Activated CD8-positive, alpha-beta T cell treated with anti-CD3 and anti-CD28 coated beads, Interleukin-2, amount 10 ng/mL, durations not matched to agents 7 days and 5 days (primary cell): ENCODE data around the gene PANK3. TPM values are rescaled to one million over a fixed set of nuclear protein-coding genes. Genes with fewer than 3 reads are reported as not detected.

Experiments used
- ATAC-seq: fragments of 150-1000 bp; cut with Tn5 transposase; one replicate; pipeline ENCODE4 v1.10.0; 2021; ENCODE audit warnings: moderate library complexity
- CTCF ChIA-PET: fragments of 350-600 bp; sonication (Branson Sonifier 250); formaldehyde crosslinking; loops from one replicate; lab custom pipeline; 2021; ENCODE audit warnings: antibody characterized with exemption; lab: Charles Lee
- POLR2A ChIA-PET: fragments of 350-600 bp; sonication (Branson Sonifier 250); formaldehyde crosslinking; loops from one replicate; lab custom pipeline; 2021; ENCODE audit warnings: antibody characterized with exemption; lab: Charles Lee
- DNase-seq: peaks from one replicate; pipeline ENCODE4 v3.0.0-alpha.2; 2020
- H3K27ac Mint-ChIP-seq: one replicate; pipeline ENCODE4 v1.8.0; 2021; ENCODE audit warnings: mild to moderate bottlenecking, mixed read lengths
- H3K27me3 Mint-ChIP-seq: one replicate; pipeline ENCODE4 v1.8.0; 2021; ENCODE audit warnings: low read depth, mixed read lengths
- H3K36me3 Mint-ChIP-seq: one replicate; pipeline ENCODE4 v1.8.0; 2021; ENCODE audit warnings: low read depth, mixed read lengths
- H3K4me1 Mint-ChIP-seq: one replicate; pipeline ENCODE4 v1.8.0; 2021; ENCODE audit warnings: low read depth, mixed read lengths
- H3K4me3 Mint-ChIP-seq: one replicate; pipeline ENCODE4 v1.8.0; 2021; ENCODE audit warnings: mild to moderate bottlenecking, mixed read lengths
- H3K9me3 Mint-ChIP-seq: one replicate; pipeline ENCODE4 v1.8.0; 2022; ENCODE audit warnings: mixed read lengths; ENCODE audit not compliant: insufficient read depth
- total RNA-seq, 2 experiments: library from RNA; stranded (reverse); gene quantifications; one replicate each; pipeline ENCODE4 v1.2.3, GENCODE V29; 2021

The PANK3 gene
- total RNA-seq = 10 to 100 TPM; 57.4 to 73.0 TPM

GRCh38 chr5:168578538-168579487, at the start of gene PANK3:
Gene PANK3 (minus strand): TSS chr5:168579368. CDS start chr5:168579283, 85 bp downstream.
- Mint-ChIP-seq H3K27me3 (no peaks in the 10 kb centered on the region), H3K27ac (peak within 1 kb of the TSS; percentile 97), H3K4me3 (peak within 1 kb of the TSS; percentile 92), H3K36me3 (peaks cover 33% of the 10 kb centered on the region), H3K4me1 (peaks cover 38% of the 10 kb centered on the region), H3K9me3 (peaks cover 6% of the 10 kb centered on the region)
- ATAC-seq (peak; percentile 79), DNase-seq (no peak)
- ChIA-PET POLR2A (interaction anchor here (0.6 to 1.3 kb wide), 4 partner anchors 13 to 1088 kb away, joined by 3 to 6 read pairs (median 5); no protein-coding TSS in a partner anchor), CTCF (no interaction called here)

DNA sequence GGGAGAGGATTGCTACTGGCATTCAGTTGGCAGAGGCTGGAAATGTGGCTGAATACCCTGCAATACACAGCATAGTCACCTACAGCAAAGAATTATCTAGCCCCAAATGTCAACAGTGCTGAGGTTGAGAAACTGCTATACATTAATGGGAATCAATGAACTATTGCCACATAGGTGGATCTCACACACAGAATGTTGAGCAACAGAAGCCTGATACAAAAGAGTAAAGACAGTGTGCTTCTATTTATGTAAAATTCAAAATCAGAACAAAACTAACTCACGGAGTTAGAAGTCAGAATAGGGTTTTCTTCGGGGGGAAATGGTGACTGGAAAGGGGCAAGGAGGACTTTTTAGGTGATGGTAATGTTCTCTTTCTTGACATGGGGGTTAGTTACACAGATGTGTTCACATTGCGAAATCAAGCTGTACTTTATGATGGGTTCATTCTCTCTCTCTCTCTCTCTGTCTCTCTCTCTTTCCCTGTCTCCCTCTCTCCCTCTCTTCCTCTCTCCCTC, 45.7 kb upstream of the PANK3 start:
- Mint-ChIP-seq H3K36me3 (no peaks in the 10 kb centered on the region), H3K9me3 (no peaks in the 10 kb centered on the region)
- CTCF ChIA-PET = no interaction called here

DNA sequence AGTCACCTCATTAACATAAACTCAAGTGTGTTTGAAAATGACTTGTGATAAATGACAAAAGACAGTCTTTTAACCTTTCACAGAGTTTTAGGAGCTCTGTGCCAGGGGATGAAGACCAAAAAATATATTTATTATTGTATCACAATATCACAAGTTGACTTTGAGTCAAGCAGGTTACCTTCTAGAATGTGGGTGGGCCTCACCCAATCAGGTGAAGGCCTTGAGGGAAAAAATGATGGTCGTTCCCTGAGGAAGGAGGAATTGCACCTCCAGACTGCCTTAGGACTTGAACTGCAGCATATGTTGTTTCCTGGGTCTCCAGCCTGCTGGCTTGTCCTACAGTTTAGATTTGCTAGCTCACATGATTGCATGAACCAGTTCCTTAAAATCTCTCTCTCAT, 41.6 kb upstream of the PANK3 start:
- Mint-ChIP-seq H3K27ac (no peak overlapping the region), H3K36me3 (no peaks in the 10 kb centered on the region), H3K4me3 (no peak overlapping the region), H3K27me3 (peaks cover 8% of the 10 kb centered on the region), H3K4me1 (no peaks in the 10 kb centered on the region), H3K9me3 (no peaks in the 10 kb centered on the region)
- POLR2A ChIA-PET = no interaction called here
- CTCF ChIA-PET = no interaction called here
- DNase-seq = no peak
- ATAC-seq = no peak

More for the DNA sequence above, 45.7 kb upstream of the PANK3 start:
- H3K4me3 Mint-ChIP-seq = no peak overlapping the region
- no peak overlapping the region for H3K27ac Mint-ChIP-seq
- no peak for DNase-seq
- peaks cover 11% of the 10 kb centered on the region for H3K27me3 Mint-ChIP-seq
- POLR2A ChIA-PET = no interaction called here
- ATAC-seq = no peak
- H3K4me1 Mint-ChIP-seq = no peaks in the 10 kb centered on the region

DNA sequence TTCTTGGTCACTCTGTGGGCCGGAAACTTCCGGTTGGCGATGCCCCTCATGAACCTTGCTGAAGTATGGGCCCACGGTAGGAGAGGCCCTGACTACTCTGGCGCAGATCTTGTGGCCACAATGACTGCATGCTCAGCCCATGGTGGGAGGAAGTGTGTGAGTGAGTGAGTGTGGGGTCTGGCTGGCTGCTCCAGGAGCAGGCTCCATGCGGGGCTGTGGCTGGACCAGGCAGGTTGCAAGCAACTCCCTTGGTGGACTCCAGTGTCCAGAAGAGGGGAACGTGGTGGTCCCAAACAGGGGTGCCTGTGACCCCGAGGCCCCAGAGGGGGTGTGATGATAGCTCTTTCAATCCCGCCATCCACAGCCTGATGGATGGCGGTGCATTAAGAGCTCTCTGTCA, 35.5 kb upstream of the PANK3 start:
- ATAC-seq = no peak
- H3K4me3 Mint-ChIP-seq = no peak overlapping the region
- DNase-seq = no peak
- no peaks in the 10 kb centered on the region for H3K36me3 Mint-ChIP-seq
- CTCF ChIA-PET = no interaction called here
- no peak overlapping the region for H3K27ac Mint-ChIP-seq
- POLR2A ChIA-PET = no interaction called here
- peaks cover 9% of the 10 kb centered on the region for H3K4me1 Mint-ChIP-seq
- H3K9me3 Mint-ChIP-seq = no peaks in the 10 kb centered on the region
- no peaks in the 10 kb centered on the region for H3K27me3 Mint-ChIP-seq

- Mint-ChIP-seq H3K27ac (no peak overlapping the region), H3K27me3 (no peaks in the 10 kb centered on the region), H3K4me1 (peaks cover 9% of the 10 kb centered on the region), H3K9me3 (no peaks in the 10 kb centered on the region), H3K4me3 (no peak overlapping the region), H3K36me3 (no peaks in the 10 kb centered on the region)
- CTCF ChIA-PET = no interaction called here
- POLR2A ChIA-PET = no interaction called here
- DNase-seq (no peak), ATAC-seq (no peak)
Observed at GRCh38 chr5:168613996-168614395, 34.8 kb upstream of the PANK3 start.

GRCh38 chr5:168613396-168613795, 34.2 kb upstream of the PANK3 start:
- Mint-ChIP-seq H3K27ac (peak overlapping the region; percentile 61), H3K4me3 (no peak overlapping the region), H3K27me3 (no peaks in the 10 kb centered on the region), H3K9me3 (no peaks in the 10 kb centered on the region), H3K36me3 (no peaks in the 10 kb centered on the region), H3K4me1 (peaks cover 9% of the 10 kb centered on the region)
- ATAC-seq (no peak), DNase-seq (no peak)
- CTCF ChIA-PET = no interaction called here
- POLR2A ChIA-PET = interaction anchor here (0.6 to 0.9 kb wide), 2 partner anchors 24 to 1669 kb away, joined by 3 read pairs; no protein-coding TSS in a partner anchor

DNA sequence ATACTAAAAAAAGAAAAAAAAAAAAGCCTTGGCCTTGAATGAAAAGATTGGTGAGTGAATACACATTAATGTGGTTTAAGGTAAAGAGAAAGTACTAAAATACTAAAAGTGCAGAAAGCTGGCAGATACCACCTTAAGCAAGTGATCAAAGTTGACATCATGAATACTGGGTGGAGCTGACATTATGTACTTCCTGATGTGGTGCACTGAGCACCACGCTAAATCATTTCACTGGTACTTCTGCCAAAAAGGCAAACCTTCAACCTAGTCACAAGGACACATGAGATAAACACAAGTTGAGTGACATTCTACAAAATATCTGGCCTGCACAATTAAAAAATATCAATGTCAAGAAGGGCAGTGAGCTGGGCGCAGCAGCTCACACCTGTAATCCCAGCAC, 33.8 kb upstream of the PANK3 start:
- H3K9me3 Mint-ChIP-seq = no peaks in the 10 kb centered on the region
- ChIA-PET POLR2A (interaction anchor here (0.6 to 0.9 kb wide), 2 partner anchors 23 to 1669 kb away, joined by 3 read pairs; no protein-coding TSS in a partner anchor), CTCF (no interaction called here)
- no peaks in the 10 kb centered on the region for H3K27me3 Mint-ChIP-seq
- DNase-seq = no peak
- ATAC-seq = peak; percentile 42
- no peaks in the 10 kb centered on the region for H3K36me3 Mint-ChIP-seq
- H3K4me3 Mint-ChIP-seq = no peak overlapping the region
- peaks cover 9% of the 10 kb centered on the region for H3K4me1 Mint-ChIP-seq
- H3K27ac Mint-ChIP-seq = peak overlapping the region; percentile 61

GRCh38 chr5:168612123-168612522, 33.0 kb upstream of the PANK3 start:
- POLR2A ChIA-PET = no interaction called here
- Mint-ChIP-seq H3K4me3 (no peak overlapping the region), H3K36me3 (no peaks in the 10 kb centered on the region), H3K27ac (no peak overlapping the region), H3K27me3 (no peaks in the 10 kb centered on the region), H3K4me1 (peaks cover 9% of the 10 kb centered on the region), H3K9me3 (no peaks in the 10 kb centered on the region)
- CTCF ChIA-PET = interaction anchor here (1.1 to 1.5 kb wide), 3 partner anchors 10 to 68 kb away, joined by 3 to 4 read pairs (median 3); no protein-coding TSS in a partner anchor
- no peak for ATAC-seq
- DNase-seq = no peak

GRCh38 chr5:168611165-168611564, 32.0 kb upstream of the PANK3 start:
- POLR2A ChIA-PET = no interaction called here
- H3K9me3 Mint-ChIP-seq = no peaks in the 10 kb centered on the region
- DNase-seq (no peak), ATAC-seq (no peak)
- H3K27me3 Mint-ChIP-seq = no peaks in the 10 kb centered on the region
- CTCF ChIA-PET = interaction anchor here (1.1 to 1.5 kb wide), 3 partner anchors 9 to 69 kb away, joined by 3 to 4 read pairs (median 3); no protein-coding TSS in a partner anchor
- no peak overlapping the region for H3K4me3 Mint-ChIP-seq
- peaks cover 9% of the 10 kb centered on the region for H3K4me1 Mint-ChIP-seq
- no peaks in the 10 kb centered on the region for H3K36me3 Mint-ChIP-seq
- no peak overlapping the region for H3K27ac Mint-ChIP-seq

DNA sequence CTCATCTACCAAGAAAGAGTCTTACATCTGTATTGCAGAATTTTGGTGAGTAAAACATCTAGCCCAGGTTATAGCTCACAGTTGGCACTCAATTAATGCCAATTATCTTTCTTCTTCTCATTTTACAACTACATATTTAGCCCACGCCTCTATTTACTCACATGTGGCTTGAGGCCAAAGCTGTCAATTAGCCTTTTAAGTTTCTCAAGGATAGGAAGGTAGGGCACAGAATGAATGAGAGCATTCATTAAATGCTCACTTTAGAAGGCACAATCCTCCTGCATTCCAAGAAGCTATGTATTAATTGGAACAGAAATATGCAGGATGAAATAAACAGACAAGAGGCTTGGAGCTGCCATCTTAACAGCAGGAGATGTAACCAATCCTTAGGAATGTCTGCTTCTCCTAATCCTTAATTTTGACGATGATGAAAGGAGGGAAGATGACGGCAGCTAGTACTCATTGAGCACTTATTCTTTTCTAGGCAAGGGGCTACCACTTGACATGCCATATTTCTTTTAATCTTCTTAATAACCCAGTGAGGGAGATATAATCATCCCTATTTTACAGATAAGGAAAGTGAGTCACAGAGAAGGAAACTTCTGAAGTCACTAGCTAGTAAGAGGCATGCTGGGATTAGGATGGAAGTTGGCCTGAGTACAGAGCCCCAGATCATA, 30.8 kb upstream of the PANK3 start:
- ATAC-seq (no peak), DNase-seq (no peak)
- H3K27me3 Mint-ChIP-seq = no peaks in the 10 kb centered on the region
- no peaks in the 10 kb centered on the region for H3K36me3 Mint-ChIP-seq
- H3K4me3 Mint-ChIP-seq = no peak overlapping the region
- POLR2A ChIA-PET = no interaction called here
- peaks cover 9% of the 10 kb centered on the region for H3K4me1 Mint-ChIP-seq
- CTCF ChIA-PET = no interaction called here
- no peak overlapping the region for H3K27ac Mint-ChIP-seq
- H3K9me3 Mint-ChIP-seq = no peaks in the 10 kb centered on the region

GRCh38 chr5:168608821-168609220, 29.7 kb upstream of the PANK3 start:
- Mint-ChIP-seq H3K36me3 (no peaks in the 10 kb centered on the region), H3K27me3 (no peaks in the 10 kb centered on the region), H3K9me3 (no peaks in the 10 kb centered on the region), H3K4me1 (peaks cover 9% of the 10 kb centered on the region), H3K27ac (no peak overlapping the region), H3K4me3 (no peak overlapping the region)
- DNase-seq (no peak), ATAC-seq (no peak)
- CTCF ChIA-PET = no interaction called here
- POLR2A ChIA-PET = no interaction called here
